HG02642 (cell line): ENCODE data around the gene RTCA.
"Not testable (repeated sequence)": the region's sequence is repeated elsewhere in the genome, so short reads cannot be mapped to it uniquely, and the experiment has no call there.

Source experiments
- ATAC-seq: cut with Tn5 transposase; IDR thresholded peaks from one replicate; pipeline ENCODE4 v1.9.1; 2021; ENCODE audit warnings: mild to moderate bottlenecking; ENCODE audit not compliant: unreplicated experiment, poor library complexity

RTCA gene

GRCh38 chr1:100256273-100256672 lies 9.7 kb upstream of the RTCA start:
- ATAC-seq, result not testable (repeated sequence)

GRCh38 chr1:100258427-100258826 lies 7.6 kb upstream of the RTCA start:
- not testable (repeated sequence) for ATAC-seq

- no peak for ATAC-seq
Measured at GRCh38 chr1:100261686-100262085, 4.3 kb upstream of the RTCA start.

DNA sequence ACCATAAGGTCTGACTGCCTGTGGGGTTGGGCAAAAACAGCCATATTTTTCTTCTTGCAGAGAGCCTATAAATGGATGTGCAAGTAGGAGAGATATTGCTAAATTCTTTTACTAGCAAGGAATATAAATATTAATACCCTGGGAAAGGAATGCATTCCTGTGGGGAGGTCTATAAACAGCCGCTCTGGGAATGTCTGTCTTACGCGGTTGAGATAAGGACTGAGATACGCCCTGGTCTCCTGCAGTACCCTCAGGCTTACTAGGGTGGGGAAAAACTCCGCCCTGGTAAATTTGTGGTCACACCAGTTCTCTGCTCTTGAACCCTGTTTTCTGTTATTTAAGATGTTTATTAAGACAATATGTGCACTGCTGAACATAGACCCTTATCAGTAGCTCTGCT lies 1.9 kb upstream of the RTCA start:
- ATAC-seq, result not testable (repeated sequence)

DNA sequence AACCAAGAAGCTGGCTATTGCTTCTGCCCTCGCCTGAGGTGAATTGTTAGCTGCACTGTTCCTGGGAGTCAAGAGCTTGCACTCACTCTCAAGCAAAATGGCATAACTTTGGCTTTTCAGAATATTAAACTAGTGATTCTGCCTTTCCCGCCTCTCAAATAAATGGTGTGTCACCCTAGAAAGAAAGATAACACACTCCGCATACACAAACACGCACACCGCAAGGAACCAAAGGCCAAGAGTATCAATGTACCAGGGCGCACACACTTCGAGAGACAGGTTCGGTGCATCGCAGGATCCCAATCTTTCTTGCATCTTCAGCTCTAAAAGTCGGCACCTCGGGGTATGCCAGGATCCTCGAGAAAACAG lies 470 bp upstream of the RTCA start:
- peak; percentile 32 for ATAC-seq

DNA sequence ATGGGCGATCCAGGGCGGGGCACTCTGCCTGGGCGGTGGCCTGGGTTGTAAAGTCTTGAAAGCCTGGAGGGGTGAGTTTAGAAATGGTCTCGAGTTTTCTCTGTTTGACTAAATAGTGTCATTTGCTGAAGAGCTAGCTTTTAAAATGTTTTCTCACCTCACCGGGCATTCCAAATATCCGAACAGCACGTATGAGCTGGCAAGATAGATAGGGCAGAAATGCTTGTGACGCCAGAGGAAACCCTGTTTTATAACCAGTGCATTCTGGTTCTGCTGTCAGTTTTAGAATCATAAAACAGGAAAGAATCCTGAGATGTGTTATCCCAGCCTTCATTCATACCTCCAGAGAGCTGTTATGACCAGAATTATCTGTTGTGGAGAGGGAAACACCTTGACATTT lies 725 bp downstream of the RTCA start:
- peak; percentile 30 for ATAC-seq

DNA sequence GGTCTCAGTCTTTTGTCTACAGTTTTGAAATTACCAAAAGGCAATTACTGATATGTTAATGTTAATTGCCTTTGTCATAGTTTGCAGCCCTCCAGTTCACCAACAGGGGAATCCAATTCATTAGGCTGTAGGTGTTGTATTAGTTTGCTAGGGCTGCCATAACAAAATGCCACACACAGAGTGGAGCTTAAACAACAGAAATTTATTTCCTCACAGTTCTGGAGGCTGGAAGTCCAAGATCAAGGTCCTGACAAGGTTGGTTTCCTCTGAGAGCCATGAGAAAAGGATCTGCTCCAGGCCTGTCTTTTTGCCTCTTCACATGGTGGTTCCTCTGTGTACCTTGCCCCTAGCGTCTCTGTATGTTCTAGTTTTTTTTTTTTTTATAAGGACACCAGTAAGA lies 1.3 kb downstream of the RTCA start:
- ATAC-seq, result no peak

DNA sequence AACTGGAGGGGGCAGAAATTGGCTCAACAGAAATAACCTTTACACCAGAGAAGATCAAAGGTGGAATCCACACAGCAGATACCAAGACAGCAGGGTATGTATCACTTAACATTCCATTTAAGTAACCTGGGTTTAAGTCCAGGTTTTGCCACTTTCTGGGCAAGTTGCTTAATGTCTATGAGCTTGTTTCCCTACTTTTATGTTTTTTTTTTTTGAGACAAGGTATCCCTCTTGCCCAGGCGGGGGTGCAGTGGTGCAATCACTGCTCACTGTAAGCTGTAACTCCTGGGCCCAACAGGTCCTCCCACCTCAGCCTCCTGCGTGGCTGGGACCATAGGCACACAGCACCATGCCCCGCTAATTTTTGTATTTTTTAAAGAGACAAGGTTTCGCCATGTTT lies 2.2 kb downstream of the RTCA start:
- no peak for ATAC-seq

DNA sequence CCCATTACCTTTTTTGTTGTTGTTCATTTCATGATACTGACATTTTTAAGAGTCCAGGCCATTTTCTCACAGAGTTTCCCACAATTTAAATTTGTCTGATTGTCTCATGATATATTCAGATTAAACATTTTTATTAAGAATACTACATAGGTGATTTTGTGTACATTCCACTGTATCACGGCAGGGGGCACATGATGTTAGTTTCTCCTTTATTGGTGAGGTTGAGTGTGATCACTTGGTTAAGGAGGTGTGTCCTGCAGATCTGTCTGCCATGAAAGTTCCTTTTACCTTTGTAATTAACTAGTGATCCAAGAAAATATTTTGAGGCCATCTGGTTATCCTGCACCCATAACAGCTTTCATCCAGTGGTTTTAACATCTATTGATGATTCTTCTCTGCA lies 11.8 kb downstream of the RTCA start:
- no peak for ATAC-seq

DNA sequence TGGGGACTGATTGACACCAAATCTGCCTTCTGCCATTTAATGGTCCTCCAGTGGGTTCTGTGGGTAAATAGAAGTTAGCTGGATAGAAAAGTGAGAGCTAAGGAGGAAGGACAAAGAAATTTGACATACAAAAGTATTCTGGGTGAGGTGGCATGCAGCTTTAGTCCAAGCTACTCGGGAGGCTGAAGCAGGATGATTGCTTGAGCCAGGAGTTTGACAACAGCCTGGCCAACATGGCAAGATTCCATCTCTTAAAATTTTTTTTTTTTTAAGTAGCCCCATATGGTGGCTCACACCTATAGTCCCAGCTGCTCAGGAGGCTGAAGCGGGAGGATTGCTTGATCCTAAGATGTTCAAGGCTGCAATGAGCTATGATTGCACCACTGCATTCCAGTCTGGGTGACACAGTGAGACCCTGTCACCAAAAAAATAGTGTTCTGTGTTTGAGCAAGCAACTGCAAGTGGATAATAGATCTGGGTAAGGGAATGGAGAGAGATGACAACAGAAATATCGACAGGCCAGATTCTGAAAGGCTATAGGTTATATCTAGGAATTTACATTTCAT lies 13.4 kb downstream of the RTCA start:
- ATAC-seq, result no peak

DNA sequence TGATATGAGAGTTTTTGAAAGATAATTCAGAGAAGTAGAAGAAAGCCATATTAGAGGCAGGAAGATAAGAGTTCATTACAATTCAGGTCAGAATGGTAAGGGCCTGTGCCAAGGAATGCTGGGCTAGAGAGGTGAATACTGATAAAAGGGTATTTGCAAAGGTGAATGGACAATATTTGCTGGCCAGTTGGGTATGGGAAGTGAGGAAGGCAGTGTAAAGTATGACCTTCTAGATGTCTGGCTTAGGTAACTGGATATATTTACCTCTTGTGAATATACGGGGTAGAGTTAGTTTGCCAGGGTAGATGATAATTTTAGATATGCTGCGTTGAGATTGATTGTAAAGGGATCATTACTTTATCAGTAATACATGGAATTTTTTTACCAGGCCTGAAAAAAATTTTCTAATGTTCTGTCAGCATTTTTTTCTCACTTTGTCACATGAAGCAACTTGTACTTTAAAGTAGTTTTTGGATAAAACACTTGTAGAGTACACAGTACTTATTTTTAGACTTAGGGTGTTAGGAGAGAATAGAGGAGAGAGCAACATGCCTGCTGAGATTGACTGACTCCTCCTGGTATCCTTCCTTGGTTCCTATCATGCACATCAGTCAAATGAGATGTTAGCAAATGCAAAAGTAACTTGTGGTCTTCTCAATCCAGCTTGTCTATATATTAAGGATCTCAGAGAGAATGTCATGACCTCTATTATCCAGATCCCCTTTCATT lies 14.1 kb downstream of the RTCA start:
- no peak for ATAC-seq

GRCh38 chr1:100284591-100284990 lies 18.6 kb downstream of the RTCA start:
- no peak for ATAC-seq

DNA sequence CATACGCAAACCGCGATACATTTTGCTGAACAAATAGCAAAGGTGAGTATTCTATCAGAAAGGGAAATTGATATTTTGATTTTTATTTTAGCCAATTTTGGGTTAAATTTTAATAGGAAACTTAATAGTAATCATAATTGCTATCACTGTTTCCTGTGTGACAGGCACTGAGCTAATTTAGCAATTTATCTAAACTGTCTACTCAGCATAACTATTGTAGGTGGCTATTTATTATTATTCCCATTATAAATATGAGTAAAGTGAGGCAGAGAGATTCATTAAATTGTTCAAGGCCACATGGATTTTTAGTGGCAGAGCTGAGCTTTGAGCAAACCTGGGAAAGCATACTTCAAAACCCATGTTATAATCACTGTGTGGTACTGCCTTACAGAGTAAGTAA lies 21.1 kb downstream of the RTCA start:
- no peak for ATAC-seq

DNA sequence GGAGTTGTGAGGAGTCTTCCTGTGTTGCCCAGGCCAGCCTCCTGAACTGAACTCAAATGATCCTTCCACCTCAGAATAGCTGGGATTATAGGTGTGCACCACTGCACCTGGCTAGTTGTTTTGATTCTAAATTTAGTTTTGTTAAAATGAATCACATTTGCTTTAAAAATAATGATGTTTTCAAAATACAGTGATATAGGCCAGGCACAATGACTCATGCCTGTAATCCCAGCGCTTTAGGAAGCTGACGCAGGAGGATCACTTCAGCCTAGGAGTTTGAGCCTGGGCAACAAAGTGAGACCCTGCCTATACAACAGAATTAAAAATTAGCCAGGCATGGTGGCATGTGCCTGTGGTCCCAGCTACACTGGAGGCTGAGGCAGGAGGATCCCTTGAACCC lies 24.3 kb downstream of the RTCA start:
- no peak for ATAC-seq

DNA sequence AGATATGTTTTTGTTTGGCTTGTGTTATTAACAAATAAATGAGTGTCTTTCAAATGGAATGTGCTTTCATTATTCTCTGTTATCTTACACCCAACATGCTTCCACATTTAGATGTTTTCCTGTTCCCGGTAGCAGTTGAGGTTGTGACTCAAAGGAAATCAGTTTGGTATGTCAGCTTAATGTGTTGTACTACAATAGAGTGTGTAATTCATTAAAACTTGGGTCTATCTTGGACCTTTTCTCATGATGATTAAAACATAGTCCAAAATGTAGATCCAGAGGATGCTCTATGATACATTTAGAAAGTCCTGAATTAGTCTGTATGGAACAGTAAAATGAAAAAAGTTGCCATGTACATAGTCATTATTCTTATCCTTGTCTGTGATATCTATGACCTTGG lies 26.7 kb downstream of the RTCA start:
- no peak for ATAC-seq

- ATAC-seq, result no peak
Measured at GRCh38 chr1:100296140-100296539, 30.1 kb downstream of the RTCA start.

- ATAC-seq, result not testable (repeated sequence)
Measured at GRCh38 chr1:100296997-100297396, 31.0 kb downstream of the RTCA start.

DNA sequence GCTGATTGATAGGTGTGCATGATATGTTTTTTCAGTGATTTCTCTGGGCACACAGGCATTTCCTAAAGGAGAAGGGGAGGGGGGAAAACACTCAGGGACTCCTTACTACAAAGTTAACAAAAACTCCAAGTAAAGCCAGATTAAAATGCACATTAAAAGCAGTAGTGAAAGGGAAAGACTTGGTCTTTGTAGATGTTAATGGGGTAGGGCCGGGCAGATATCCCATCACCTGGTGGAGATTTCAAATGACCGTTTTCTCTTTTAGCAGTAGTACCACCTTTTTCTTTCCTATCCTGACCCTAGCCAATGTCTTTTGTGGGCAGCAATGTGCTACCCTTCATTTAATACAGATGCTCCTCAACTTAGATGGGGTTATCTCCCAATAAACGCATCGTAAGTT lies 32.5 kb downstream of the RTCA start:
- no peak for ATAC-seq

- ATAC-seq, result no peak
Measured at GRCh38 chr1:100299521-100300222, 33.7 kb downstream of the RTCA start.

GRCh38 chr1:100300691-100301090 lies 34.7 kb downstream of the RTCA start:
- ATAC-seq, result no peak

DNA sequence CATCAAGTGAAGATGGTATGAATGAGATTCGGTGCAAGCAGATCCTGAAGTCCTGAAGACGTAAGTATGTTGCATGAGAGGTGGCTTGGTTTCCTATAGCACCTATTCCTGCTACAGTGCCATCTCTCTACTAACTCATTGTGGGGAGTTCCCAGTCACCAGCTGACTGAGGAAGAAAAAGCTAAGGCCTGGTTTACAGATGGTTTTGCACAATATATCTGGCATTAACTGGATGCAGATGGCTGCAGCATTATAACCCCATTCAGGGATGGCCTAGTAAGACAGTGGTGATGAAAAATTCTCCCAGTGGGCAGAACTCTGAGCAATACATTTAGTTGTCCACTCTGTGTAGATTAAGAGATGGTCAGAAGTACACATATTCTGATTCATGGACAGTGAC lies 36.7 kb downstream of the RTCA start:
- no peak for ATAC-seq

DNA sequence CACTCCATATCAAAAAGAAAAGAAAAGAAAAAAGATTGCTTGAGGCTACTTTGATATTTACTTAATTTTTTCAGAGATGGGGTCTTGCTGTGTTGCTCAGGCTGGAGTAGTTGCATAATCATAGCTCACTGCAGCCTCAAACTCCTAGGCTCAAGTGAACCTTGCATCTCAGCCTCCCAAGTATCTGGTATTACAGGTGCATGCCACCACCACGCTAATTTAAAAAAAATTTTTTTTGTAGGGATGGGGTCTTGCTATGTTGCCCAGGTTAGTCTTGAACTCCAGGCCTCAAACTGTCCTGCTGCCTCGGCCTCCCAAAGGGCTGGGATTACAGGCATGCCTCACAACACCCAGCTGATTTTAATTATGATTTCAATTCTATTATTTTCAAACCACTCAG lies 38.2 kb downstream of the RTCA start:
- no peak for ATAC-seq
